ENCODE results near the gene GABRB3.

GABRB3 gene

GRCh38 chr15:26525096-26525495 lies 247.8 kb downstream of the GABRB3 start:
- no peak for DNase-seq

DNA sequence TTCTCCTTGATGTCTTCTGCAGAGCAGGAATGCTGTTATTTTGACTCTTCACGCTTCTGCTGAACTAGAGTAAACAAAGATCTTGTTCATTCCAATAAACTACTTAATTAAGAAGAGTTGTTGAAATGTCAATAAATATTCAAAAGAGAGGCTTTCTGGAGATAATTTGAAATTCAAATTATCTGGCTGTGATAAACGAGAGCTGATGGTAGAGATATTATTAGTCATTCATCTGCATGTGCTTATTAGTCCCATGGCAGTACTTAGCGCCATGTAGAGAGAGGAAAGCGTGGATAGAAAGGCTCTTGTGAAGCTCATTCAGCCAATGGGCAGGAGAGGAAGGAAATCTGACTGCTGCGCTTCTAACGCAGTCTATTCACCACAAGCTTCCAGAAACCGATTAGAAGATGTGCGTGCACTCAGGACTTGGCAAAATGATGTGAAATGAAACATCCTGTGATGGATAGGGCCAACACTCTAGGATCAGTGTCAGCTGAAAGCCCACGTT lies 251.1 kb downstream of the GABRB3 start:
- DNase-seq, result no peak

GRCh38 chr15:26521130-26521529 lies 251.7 kb downstream of the GABRB3 start:
- DNase-seq, result no peak

GRCh38 chr15:26518885-26519284 lies 254.0 kb downstream of the GABRB3 start:
- no peak for DNase-seq

DNA sequence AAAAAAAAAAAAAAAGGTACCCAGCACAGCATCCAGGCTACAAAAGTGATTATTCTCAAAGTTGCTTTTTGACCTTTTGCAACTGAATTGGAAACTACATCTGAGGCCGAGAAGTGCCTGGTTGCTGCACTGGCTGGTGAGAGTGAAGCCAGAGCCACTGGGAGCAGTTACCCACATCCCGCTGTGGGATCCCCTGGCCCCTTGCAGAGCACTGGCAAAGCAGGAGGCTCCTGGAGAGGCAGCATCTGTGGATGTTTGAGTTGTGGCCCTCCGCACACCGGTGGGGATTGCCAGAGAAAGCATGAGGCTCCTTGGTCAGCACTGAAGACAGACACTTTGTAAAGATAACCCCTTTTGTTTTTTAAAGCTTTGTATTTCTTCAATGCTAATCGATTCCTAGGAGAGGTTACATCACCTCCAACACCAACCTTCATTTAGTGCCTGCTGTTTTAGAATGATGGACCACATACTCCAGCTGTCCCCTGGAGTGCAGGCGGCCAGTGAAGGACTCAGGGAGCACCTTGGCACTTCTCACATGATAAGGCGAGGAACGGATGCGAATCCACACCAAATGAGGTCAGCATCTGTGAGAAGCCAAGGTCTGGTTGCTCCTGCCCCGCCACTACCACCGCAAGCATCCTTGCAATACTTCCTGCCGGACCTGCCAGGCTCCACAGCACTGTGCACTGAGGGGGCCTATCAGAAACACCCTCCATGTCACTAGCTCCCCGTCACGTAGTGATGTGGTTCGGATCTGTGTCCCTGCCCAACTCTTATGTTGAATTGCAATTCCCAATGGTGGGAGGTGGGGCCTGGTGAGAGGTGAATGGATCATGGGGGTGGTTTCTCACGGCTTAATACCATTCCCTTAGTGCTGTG lies 256.5 kb downstream of the GABRB3 start:
- no peak for DNase-seq

DNA sequence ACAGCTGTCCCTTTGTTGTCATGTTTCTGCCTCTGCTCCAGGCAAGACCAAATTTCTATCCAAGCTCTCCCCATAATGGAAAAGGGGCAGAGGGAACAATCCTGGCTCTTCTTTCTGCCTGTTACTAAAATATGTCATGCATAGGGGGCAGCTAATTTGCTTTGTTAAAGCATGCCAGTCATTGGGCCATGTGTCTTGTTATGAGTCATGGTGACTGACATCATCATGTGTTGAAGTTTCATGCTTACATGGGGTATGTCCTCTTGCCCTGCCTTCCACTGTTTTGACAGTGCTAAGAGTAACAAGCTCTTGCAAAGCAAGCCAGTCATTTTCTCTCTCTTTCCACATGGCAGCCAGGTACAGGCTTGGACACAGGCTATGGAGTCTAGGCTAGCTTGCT lies 268.9 kb downstream of the GABRB3 start:
- DNase-seq, result no peak

All from activated CD4-positive, CD25-positive, alpha-beta regulatory T cell treated with anti-CD3 and anti-CD28 coated beads, Interleukin-2, amount 50 U/mL, for 72 hours (primary cell).